ENCODE data around the gene ARL6IP4.

The ARL6IP4 gene

GRCh38 chr12:123003257-123003656 lies 22.8 kb downstream of the ARL6IP4 start:
- no peak for TF ChIP-seq ZFX (IDR thresholded peaks at IDR 0.05; ENCODE audit: borderline replicate concordance)
- TF ChIP-seq CTCF (IDR thresholded peaks at IDR 0.05) = no peak
- H3K27ac ChIP-seq = no peak overlapping the region

GRCh38 chr12:123004287-123004686 lies 23.8 kb downstream of the ARL6IP4 start:
- TF ChIP-seq CTCF (IDR thresholded peaks at IDR 0.05) (no peak), ZFX (IDR thresholded peaks at IDR 0.05; ENCODE audit: borderline replicate concordance) (no peak)
- no peak overlapping the region for H3K27ac ChIP-seq

- H3K27ac ChIP-seq = no peak overlapping the region
- TF ChIP-seq CTCF (IDR thresholded peaks at IDR 0.05) = no peak
- no peak for TF ChIP-seq ZFX (IDR thresholded peaks at IDR 0.05; ENCODE audit: borderline replicate concordance)
Observed at GRCh38 chr12:123005081-123005626, 24.7 kb downstream of the ARL6IP4 start.

- TF ChIP-seq CTCF (IDR thresholded peaks at IDR 0.05) = no peak
- TF ChIP-seq ZFX (IDR thresholded peaks at IDR 0.05; ENCODE audit: borderline replicate concordance) = no peak
- H3K27ac ChIP-seq = no peak overlapping the region
Observed at GRCh38 chr12:123006977-123007376, 26.5 kb downstream of the ARL6IP4 start.

- TF ChIP-seq ZFX (IDR thresholded peaks at IDR 0.05; ENCODE audit: borderline replicate concordance) (no peak), CTCF (IDR thresholded peaks at IDR 0.05) (no peak)
- no peak overlapping the region for H3K27ac ChIP-seq
Observed at GRCh38 chr12:123010110-123010509, 29.6 kb downstream of the ARL6IP4 start.

- TF ChIP-seq ZFX (IDR thresholded peaks at IDR 0.05; ENCODE audit: borderline replicate concordance) (no peak), CTCF (IDR thresholded peaks at IDR 0.05) (no peak)
- no peak overlapping the region for H3K27ac ChIP-seq
Observed at GRCh38 chr12:123010681-123011080, 30.2 kb downstream of the ARL6IP4 start.

GRCh38 chr12:123011701-123012100 lies 31.2 kb downstream of the ARL6IP4 start:
- H3K27ac ChIP-seq = no peak overlapping the region
- no peak for TF ChIP-seq ZFX (IDR thresholded peaks at IDR 0.05; ENCODE audit: borderline replicate concordance)
- TF ChIP-seq CTCF (IDR thresholded peaks at IDR 0.05) = no peak
